ENCODE results near the gene CCDC149.

CCDC149 gene

GRCh38 chr4:24881508-24882196 is 31.2 kb downstream of the CCDC149 start:
- DNase-seq (ENCODE audit: extremely low read depth, low read depth): no peak
- TF ChIP-seq CTCF (IDR thresholded peaks at IDR 0.05; ENCODE audit: low read depth, low read length): no peak

- no peak for TF ChIP-seq CTCF (IDR thresholded peaks at IDR 0.05; ENCODE audit: low read depth, low read length)
- no peak for DNase-seq (ENCODE audit: extremely low read depth, low read depth)
Measured at GRCh38 chr4:24880186-24880585, 32.7 kb downstream of the CCDC149 start.

GRCh38 chr4:24878636-24879016 is 34.2 kb downstream of the CCDC149 start:
- DNase-seq (ENCODE audit: extremely low read depth, low read depth): no peak
- TF ChIP-seq CTCF (IDR thresholded peaks at IDR 0.05; ENCODE audit: low read depth, low read length): no peak

GRCh38 chr4:24877868-24878635 is 34.8 kb downstream of the CCDC149 start:
- no peak for TF ChIP-seq CTCF (IDR thresholded peaks at IDR 0.05; ENCODE audit: low read depth, low read length)
- no peak for DNase-seq (ENCODE audit: extremely low read depth, low read depth)

- no peak for DNase-seq (ENCODE audit: extremely low read depth, low read depth)
- no peak for TF ChIP-seq CTCF (IDR thresholded peaks at IDR 0.05; ENCODE audit: low read depth, low read length)
Measured at GRCh38 chr4:24876431-24876830, 36.4 kb downstream of the CCDC149 start.

GRCh38 chr4:24872720-24873119 is 40.1 kb downstream of the CCDC149 start:
- no peak for DNase-seq (ENCODE audit: extremely low read depth, low read depth)
- no peak for TF ChIP-seq CTCF (IDR thresholded peaks at IDR 0.05; ENCODE audit: low read depth, low read length)

- no peak for DNase-seq (ENCODE audit: extremely low read depth, low read depth)
- no peak for TF ChIP-seq CTCF (IDR thresholded peaks at IDR 0.05; ENCODE audit: low read depth, low read length)
Measured at GRCh38 chr4:24871210-24871609, 41.6 kb downstream of the CCDC149 start.

Data from AG09319 (cell line).